Hepatocyte (in vitro differentiated cells): ENCODE measurements around the gene PAGE2B.

Experiments
- EZH2 ChIP-seq: fragments of 200-600 bp; sonication (generic); IDR thresholded peaks from 2 replicates; pipeline ENCODE4 v1.6.1; 2016; ENCODE audit warnings: antibody characterized with exemption, mild to moderate bottlenecking, borderline replicate concordance
- TF ChIP-seq, protein P1 (sequence below): fragments of 200-600 bp; sonication (generic); IDR thresholded peaks from 2 replicates; pipeline ENCODE4 v1.5.1; 2016; ENCODE audit warnings: antibody characterized with exemption, mild to moderate bottlenecking; ENCODE audit not compliant: poor library complexity

DNA sequence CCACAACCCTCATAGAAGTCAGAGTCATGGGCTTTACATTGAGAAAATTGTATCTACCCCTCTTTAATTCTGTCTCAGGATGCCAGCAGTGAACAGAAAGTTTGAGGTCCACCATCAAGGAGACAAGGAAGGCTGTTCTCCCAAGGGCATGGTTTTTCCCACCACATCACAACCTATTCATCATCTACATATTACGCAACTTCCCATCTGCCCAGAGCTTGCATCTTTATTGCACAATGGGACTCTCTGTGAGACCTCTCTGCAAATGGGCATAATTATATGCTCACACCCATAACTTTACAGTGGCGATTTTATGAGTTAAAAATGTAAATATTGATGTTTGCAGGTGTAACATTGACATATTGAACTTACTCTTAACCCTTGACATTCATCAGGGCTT lies 52.9 kb downstream of the PAGE2B start:
- TF ChIP-seq, protein P1, sequence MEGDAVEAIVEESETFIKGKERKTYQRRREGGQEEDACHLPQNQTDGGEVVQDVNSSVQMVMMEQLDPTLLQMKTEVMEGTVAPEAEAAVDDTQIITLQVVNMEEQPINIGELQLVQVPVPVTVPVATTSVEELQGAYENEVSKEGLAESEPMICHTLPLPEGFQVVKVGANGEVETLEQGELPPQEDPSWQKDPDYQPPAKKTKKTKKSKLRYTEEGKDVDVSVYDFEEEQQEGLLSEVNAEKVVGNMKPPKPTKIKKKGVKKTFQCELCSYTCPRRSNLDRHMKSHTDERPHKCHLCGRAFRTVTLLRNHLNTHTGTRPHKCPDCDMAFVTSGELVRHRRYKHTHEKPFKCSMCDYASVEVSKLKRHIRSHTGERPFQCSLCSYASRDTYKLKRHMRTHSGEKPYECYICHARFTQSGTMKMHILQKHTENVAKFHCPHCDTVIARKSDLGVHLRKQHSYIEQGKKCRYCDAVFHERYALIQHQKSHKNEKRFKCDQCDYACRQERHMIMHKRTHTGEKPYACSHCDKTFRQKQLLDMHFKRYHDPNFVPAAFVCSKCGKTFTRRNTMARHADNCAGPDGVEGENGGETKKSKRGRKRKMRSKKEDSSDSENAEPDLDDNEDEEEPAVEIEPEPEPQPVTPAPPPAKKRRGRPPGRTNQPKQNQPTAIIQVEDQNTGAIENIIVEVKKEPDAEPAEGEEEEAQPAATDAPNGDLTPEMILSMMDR, result no peak
- TF ChIP-seq EZH2, result no peak
